Brain microvascular endothelial cell (primary cell): ENCODE measurements around the gene RECQL5.

Experiments
- DNase-seq: peaks from one replicate; pipeline ENCODE4 v3.0.0-alpha.2; 2020
- H3K27ac ChIP-seq: fragments of 250-450 bp; sonication (Bioruptor Pico); 2 replicates; pipeline ENCODE4 v1.5.1; 2020; ENCODE audit warnings: mild to moderate bottlenecking, moderate library complexity
- H3K27me3 ChIP-seq: fragments of 250-450 bp; sonication (Bioruptor Pico); replicated peaks from 2 replicates; pipeline ENCODE4 v1.5.1; 2020; ENCODE audit warnings: mild to moderate bottlenecking
- H3K36me3 ChIP-seq: fragments of 250-450 bp; sonication (Bioruptor Pico); replicated peaks from 2 replicates; pipeline ENCODE4 v1.5.1; 2020; ENCODE audit warnings: mild to moderate bottlenecking
- H3K4me3 ChIP-seq: 2 replicates; pipeline ENCODE4 v1.5.1; 2011; ENCODE audit warnings: low read depth, mild to moderate bottlenecking, control low read depth, low read length, moderate library complexity
- in situ Hi-C: cut with HindIII; loops from 2 replicates; pipeline ENCODE4 v1.10.0; 2017; ENCODE audit warnings: low sequenced_read_pairs, low pct_ligation_motif_present
- TF ChIP-seq, protein P1 (sequence below): IDR thresholded peaks from 2 replicates; pipeline ENCODE4 v1.5.1; 2011; ENCODE audit warnings: low read depth, mild to moderate bottlenecking, moderate library complexity, low read length, control low read depth, inconsistent platforms; ENCODE audit errors: missing control alignments

RECQL5 gene

DNA sequence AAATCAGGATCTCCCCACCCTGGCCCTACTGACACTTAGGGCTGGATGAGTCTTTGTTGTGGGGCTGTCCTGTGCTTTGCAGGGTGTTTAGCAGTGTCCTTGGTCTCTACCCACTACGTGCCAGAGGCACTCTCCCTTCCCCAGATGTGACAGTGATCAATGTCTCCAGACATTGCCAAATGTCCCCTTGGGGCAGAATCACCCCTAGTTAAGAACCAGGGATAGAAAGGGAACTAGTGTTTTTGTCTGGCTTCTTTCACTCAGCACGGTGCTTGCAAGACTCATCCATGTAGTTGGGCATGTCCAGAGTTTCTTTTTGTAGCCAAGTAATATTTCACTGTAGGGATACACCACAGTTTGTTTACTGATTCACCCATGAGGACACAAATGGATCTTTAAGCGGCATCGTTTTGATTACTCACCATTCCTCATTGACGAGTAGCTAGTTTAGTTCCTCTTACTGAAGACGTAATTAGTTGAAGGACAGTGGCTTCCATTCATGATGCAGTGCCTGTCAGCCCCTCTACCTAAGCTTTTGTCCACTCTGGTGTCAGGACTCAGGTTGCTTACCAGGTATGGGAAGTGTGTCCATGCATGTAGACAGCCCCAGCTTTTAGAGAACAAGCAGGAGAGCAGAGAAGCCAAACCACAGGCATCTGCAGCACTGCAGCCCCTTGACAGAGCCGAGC lies 28.3 kb upstream of the RECQL5 start:
- in situ Hi-C loops, result no loop called here
- Histone ChIP-seq H3K27me3 (no peaks in the 10 kb centered on the region), H3K36me3 (peaks cover 20% of the 10 kb centered on the region), H3K27ac (no peak overlapping the region), H3K4me3 (no peak overlapping the region)
- TF ChIP-seq, protein P1, sequence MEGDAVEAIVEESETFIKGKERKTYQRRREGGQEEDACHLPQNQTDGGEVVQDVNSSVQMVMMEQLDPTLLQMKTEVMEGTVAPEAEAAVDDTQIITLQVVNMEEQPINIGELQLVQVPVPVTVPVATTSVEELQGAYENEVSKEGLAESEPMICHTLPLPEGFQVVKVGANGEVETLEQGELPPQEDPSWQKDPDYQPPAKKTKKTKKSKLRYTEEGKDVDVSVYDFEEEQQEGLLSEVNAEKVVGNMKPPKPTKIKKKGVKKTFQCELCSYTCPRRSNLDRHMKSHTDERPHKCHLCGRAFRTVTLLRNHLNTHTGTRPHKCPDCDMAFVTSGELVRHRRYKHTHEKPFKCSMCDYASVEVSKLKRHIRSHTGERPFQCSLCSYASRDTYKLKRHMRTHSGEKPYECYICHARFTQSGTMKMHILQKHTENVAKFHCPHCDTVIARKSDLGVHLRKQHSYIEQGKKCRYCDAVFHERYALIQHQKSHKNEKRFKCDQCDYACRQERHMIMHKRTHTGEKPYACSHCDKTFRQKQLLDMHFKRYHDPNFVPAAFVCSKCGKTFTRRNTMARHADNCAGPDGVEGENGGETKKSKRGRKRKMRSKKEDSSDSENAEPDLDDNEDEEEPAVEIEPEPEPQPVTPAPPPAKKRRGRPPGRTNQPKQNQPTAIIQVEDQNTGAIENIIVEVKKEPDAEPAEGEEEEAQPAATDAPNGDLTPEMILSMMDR, result no peak
- no peak for DNase-seq

DNA sequence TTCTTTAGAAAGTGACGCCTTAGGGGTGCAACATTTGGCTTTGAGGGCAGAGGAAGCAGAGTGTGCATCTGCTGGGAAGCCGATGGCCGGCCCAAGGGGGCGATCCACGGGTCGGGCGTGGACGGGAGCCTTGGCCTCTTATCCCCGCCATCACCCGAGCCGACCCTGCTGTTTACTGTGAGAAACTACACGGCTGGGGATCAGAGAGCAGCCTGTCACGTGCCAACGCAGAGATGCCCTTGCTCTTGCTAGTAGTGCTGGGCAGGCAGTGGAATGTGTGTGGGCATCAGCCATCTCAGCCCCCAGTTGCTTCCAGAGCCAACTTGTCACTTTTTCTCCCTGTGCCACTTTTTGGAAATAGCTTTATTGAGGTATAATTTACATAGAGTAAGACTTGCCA lies 27.6 kb upstream of the RECQL5 start:
- TF ChIP-seq, protein P1, result no peak
- peak overlapping the region; percentile 14 for H3K27ac ChIP-seq
- no peak overlapping the region for H3K4me3 ChIP-seq
- no peaks in the 10 kb centered on the region for H3K27me3 ChIP-seq
- peaks cover 17% of the 10 kb centered on the region for H3K36me3 ChIP-seq
- DNase-seq, result no peak
- in situ Hi-C loops, result no loop called here

DNA sequence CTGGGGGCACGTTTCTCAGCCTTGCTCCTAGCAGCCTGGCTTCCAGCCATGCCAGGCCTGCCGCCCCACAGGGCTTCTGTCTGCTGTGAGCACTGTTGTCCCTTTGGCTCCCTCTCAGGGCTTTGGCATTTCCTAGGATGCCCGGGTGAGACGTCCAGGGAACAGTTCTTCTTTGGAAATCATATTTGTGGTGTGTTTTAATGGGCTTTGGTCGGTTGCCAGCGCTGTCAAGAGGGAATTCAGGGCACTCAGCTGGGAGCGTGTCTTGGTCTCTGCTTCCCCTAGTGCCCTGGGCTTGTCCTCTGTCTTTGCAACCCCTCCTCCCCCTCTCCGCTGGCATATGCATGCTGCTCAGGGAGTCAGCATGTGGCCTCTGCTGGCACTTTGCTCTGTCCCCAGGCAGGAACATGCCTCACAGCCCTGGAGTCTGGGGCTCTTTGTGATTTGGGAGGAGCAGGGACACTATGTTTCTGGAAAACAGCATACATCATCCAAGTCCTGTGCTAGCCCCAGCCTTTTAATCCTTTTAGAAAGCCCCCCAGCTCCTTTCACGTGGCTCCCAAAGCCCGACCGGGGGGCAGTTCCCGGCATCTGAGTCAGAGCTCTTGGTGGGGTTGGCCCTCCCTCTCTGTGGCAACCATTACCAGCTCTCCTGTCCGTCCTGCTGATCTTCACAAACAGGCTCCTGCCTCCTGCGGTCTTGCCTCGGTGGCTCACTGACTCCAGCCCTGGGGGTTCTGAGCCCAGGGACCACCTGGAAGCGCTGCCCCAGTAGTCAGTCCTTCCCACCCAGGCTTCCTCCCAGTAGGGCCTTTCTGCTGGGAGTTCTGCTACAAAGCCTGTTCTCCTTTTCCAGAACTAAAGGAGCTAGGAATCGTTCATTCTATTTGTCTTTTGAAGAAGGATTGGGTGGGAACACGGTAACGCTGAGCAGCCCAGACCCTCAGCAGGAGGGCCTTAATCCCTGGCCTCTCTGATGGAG lies 26.8 kb upstream of the RECQL5 start:
- in situ Hi-C loops, result no loop called here
- TF ChIP-seq, protein P1, result peak; percentile 31
- H3K27me3 ChIP-seq, result no peaks in the 10 kb centered on the region
- no peak overlapping the region for H3K4me3 ChIP-seq
- no peak for DNase-seq
- H3K36me3 ChIP-seq, result peaks cover 17% of the 10 kb centered on the region
- H3K27ac ChIP-seq, result peak overlapping the region; percentile 14

DNA sequence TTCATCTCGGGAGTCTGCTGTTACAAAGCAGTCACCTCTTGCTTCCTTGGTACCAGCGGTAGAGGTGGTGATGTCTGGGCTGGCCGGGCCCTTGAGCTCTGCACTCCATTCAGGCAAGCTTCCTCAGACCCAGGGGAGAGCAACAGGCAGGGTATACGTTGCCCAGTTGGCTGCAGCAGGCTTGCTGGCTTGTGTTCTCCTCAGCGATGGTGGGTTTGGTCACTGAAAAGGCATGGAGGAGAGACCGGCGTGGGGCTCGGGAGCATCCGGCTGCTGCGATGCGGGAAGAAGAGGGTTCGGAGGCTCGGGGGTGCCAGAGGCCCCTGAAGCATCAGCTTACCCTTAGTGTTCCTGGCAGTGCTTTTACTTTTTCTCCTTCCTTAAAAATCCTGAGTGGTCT lies 26.0 kb upstream of the RECQL5 start:
- no peak overlapping the region for H3K27ac ChIP-seq
- TF ChIP-seq, protein P1, result no peak
- DNase-seq, result no peak
- peaks cover 17% of the 10 kb centered on the region for H3K36me3 ChIP-seq
- no peak overlapping the region for H3K4me3 ChIP-seq
- H3K27me3 ChIP-seq, result no peaks in the 10 kb centered on the region
- in situ Hi-C loops, result no loop called here

DNA sequence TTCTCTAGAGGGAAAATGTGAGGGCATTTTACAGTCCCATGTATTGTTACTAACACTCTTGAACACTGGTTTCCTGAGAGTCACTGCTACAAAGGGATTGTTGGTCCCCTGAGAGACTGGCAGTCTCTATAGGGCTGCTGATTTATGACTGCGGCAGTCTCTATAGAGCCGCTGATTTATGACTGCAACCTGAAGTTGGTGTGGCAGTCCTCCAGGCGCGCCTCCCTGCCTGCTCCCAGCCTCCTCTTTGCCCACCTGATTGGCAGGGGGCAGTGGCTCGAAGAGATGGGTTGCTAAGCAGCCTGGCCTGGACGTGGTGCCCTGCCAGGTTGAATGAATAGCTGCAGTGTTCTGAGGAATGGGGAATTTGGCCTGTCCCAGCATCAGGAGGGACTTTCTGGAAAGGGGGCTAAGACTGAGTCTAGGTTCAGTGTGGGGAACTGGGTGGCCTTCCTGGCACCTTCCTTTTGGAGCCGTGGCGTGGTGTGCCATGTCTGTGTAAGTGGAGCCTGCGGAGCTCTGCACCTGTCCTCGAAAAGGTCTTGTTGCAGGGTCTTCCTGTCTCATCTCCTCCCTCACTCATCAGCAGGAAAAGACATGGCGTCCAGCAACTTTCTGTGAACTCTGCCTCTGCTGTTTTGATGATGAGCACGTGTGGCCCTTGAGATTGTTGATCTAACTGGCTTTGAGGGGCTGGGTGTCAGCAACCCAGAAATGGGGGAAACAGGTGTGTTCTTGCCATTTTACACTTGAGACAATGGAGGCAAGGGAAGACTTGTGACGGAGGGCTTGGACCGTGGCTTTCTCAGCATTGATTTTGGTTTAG lies 25.1 kb upstream of the RECQL5 start:
- DNase-seq, result no peak
- Histone ChIP-seq H3K4me3 (no peak overlapping the region), H3K36me3 (peaks cover 16% of the 10 kb centered on the region), H3K27ac (no peak overlapping the region), H3K27me3 (no peaks in the 10 kb centered on the region)
- TF ChIP-seq, protein P1, result no peak
- in situ Hi-C loops, result no loop called here
